ENCODE data around the gene DISC1. TPM values are rescaled to one million over a fixed set of nuclear protein-coding genes. Genes with fewer than 3 reads are reported as not detected.
"Not testable (repeated sequence)": the region's sequence is repeated elsewhere in the genome, so short reads cannot be mapped to it uniquely, and the experiment has no call there.

Gene DISC1
- polyA plus RNA-seq, 3 donors, result 5.5 to 14.7 (median 5.8) TPM

GRCh38 chr1:231643071-231643934, 16.7 kb downstream of the DISC1 start:
- peaks cover 5 to 39% of the 10 kb centered on the region in 2 donors for H3K36me3 ChIP-seq (replicated peaks in 1 of 2; ENCODE audit: control insufficient read depth in 1 of 2, insufficient read depth in 2 of 2, low read length in 2 of 2)
- H3K4me1 Mint-ChIP-seq, result peaks cover 33% of the 10 kb centered on the region
- peaks cover 0 to 2% (median 0%) of the 10 kb centered on the region in 3 donors for H3K27me3 Mint-ChIP-seq (ENCODE audit: low read depth in 3 of 3)
- H4K20me1 ChIP-seq (ENCODE audit: insufficient read depth, low read length), result peaks cover 86% of the 10 kb centered on the region
- no peaks in the 10 kb centered on the region for H3K4me1 ChIP-seq (ENCODE audit: control insufficient read depth in 1 of 2, insufficient read depth in 2 of 2, low read length in 2 of 2)
- peak overlapping the region in 4 of 7 donors; percentile 7 to 55 (median 34) for H3K27ac Mint-ChIP-seq
- H3K79me2 ChIP-seq (ENCODE audit: insufficient read depth, low read length), result peaks cover 95% of the 10 kb centered on the region
- no peak overlapping the region for H3K9ac ChIP-seq (ENCODE audit: insufficient read depth, low read length, poor library complexity, severe bottlenecking)
- WGBS (ENCODE audit: insufficient coverage), result 82% methylated on average over 5 of the region's 13 CpGs
- intact Hi-C loops (cut with micrococcal nuclease), result no loop called here
- no peak overlapping the region for H3K4me2 ChIP-seq (replicated peaks; ENCODE audit: extremely low read depth, low read length, poor library complexity, severe bottlenecking)
- no peak for DNase-seq
- no peaks in the 10 kb centered on the region for H3K9me3 ChIP-seq (replicated peaks in 1 of 2; ENCODE audit: control insufficient read depth in 1 of 2, insufficient read depth in 1 of 2, low read length in 2 of 2)
- peaks cover 0 to 10% (median 5%) of the 10 kb centered on the region in 7 donors for H3K9me3 Mint-ChIP-seq
- H3K36me3 Mint-ChIP-seq, result peaks cover 27 to 33% of the 10 kb centered on the region in 2 donors
- H3K4me3 Mint-ChIP-seq, result no peak overlapping the region
- TF ChIP-seq CTCF (IDR thresholded peaks at IDR 0.05), result no peak
- peak overlapping the region in 1 of 2 donors; percentile 26 for H3K27ac ChIP-seq (ENCODE audit: low read depth in 1 of 2, low read length in 2 of 2)
- H2AFZ ChIP-seq (ENCODE audit: insufficient read depth, low read depth, low read length, poor library complexity, severe bottlenecking), result no peak overlapping the region
- no peaks in the 10 kb centered on the region for H3K27me3 ChIP-seq (ENCODE audit: control insufficient read depth in 2 of 2, insufficient read depth in 2 of 2, low read length in 2 of 2)
- H3K4me3 ChIP-seq (replicated peaks in 1 of 3; ENCODE audit: low read depth in 2 of 3, low read length in 3 of 3), result no peak overlapping the region

- intact Hi-C loops (cut with micrococcal nuclease), result no loop called here
- no peak for DNase-seq
- Histone ChIP-seq H3K9ac (ENCODE audit: insufficient read depth, low read length, poor library complexity, severe bottlenecking) (no peak overlapping the region), H3K4me3 (replicated peaks in 1 of 3; ENCODE audit: low read depth in 2 of 3, low read length in 3 of 3) (no peak overlapping the region), H3K9me3 (replicated peaks in 1 of 2; ENCODE audit: control insufficient read depth in 1 of 2, insufficient read depth in 1 of 2, low read length in 2 of 2) (no peaks in the 10 kb centered on the region), H3K4me2 (replicated peaks; ENCODE audit: extremely low read depth, low read length, poor library complexity, severe bottlenecking) (no peak overlapping the region), H3K36me3 (replicated peaks in 1 of 2; ENCODE audit: control insufficient read depth in 1 of 2, insufficient read depth in 2 of 2, low read length in 2 of 2) (peaks cover 5 to 39% of the 10 kb centered on the region in 2 donors), H2AFZ (ENCODE audit: insufficient read depth, low read depth, low read length, poor library complexity, severe bottlenecking) (no peak overlapping the region), H3K27ac (ENCODE audit: low read depth in 1 of 2, low read length in 2 of 2) (no peak overlapping the region), H3K27me3 (ENCODE audit: control insufficient read depth in 2 of 2, insufficient read depth in 2 of 2, low read length in 2 of 2) (no peaks in the 10 kb centered on the region), H4K20me1 (ENCODE audit: insufficient read depth, low read length) (peaks cover 80% of the 10 kb centered on the region), H3K4me1 (ENCODE audit: control insufficient read depth in 1 of 2, insufficient read depth in 2 of 2, low read length in 2 of 2) (no peaks in the 10 kb centered on the region), H3K79me2 (ENCODE audit: insufficient read depth, low read length) (peaks cover 91% of the 10 kb centered on the region)
- peak overlapping the region in 2 of 7 donors; percentile 7 to 48 for H3K27ac Mint-ChIP-seq
- H3K9me3 Mint-ChIP-seq, result peaks cover 0 to 10% (median 5%) of the 10 kb centered on the region in 7 donors
- TF ChIP-seq CTCF (IDR thresholded peaks at IDR 0.05), result no peak
- H3K4me1 Mint-ChIP-seq, result peaks cover 35% of the 10 kb centered on the region
- no peak overlapping the region for H3K4me3 Mint-ChIP-seq
- peaks cover 0 to 3% (median 0%) of the 10 kb centered on the region in 3 donors for H3K27me3 Mint-ChIP-seq (ENCODE audit: low read depth in 3 of 3)
- H3K36me3 Mint-ChIP-seq, result peaks cover 25 to 33% of the 10 kb centered on the region in 2 donors
Observed at GRCh38 chr1:231643935-231644237, 17.3 kb downstream of the DISC1 start.

GRCh38 chr1:231645634-231646033, 19.0 kb downstream of the DISC1 start:
- intact Hi-C loops (cut with micrococcal nuclease), result not testable (repeated sequence)

More at GRCh38 chr1:231645634-231646033, 19.0 kb downstream of the DISC1 start:
- H3K27ac ChIP-seq (ENCODE audit: low read depth in 1 of 2, low read length in 2 of 2); H3K4me3 ChIP-seq (replicated peaks in 1 of 3; ENCODE audit: low read depth in 2 of 3, low read length in 3 of 3); H3K9ac ChIP-seq (ENCODE audit: insufficient read depth, low read length, poor library complexity, severe bottlenecking); H3K4me3 Mint-ChIP-seq; DNase-seq; H3K4me1 ChIP-seq (ENCODE audit: control insufficient read depth in 1 of 2, insufficient read depth in 2 of 2, low read length in 2 of 2); H3K27me3 ChIP-seq (ENCODE audit: control insufficient read depth in 2 of 2, insufficient read depth in 2 of 2, low read length in 2 of 2); H3K9me3 ChIP-seq (replicated peaks in 1 of 2; ENCODE audit: control insufficient read depth in 1 of 2, insufficient read depth in 1 of 2, low read length in 2 of 2); H3K4me2 ChIP-seq (replicated peaks; ENCODE audit: extremely low read depth, low read length, poor library complexity, severe bottlenecking); H3K27me3 Mint-ChIP-seq (ENCODE audit: low read depth in 3 of 3); H2AFZ ChIP-seq (ENCODE audit: insufficient read depth, low read depth, low read length, poor library complexity, severe bottlenecking): not testable (repeated sequence)
- Histone ChIP-seq H3K36me3 (replicated peaks in 1 of 2; ENCODE audit: control insufficient read depth in 1 of 2, insufficient read depth in 2 of 2, low read length in 2 of 2) (peaks cover 3 to 21% of the 10 kb centered on the region in 2 donors), H4K20me1 (ENCODE audit: insufficient read depth, low read length) (peaks cover 70% of the 10 kb centered on the region), H3K79me2 (ENCODE audit: insufficient read depth, low read length) (peaks cover 77% of the 10 kb centered on the region)
- peaks cover 0 to 12% (median 6%) of the 10 kb centered on the region in 7 donors for H3K9me3 Mint-ChIP-seq
- WGBS (ENCODE audit: insufficient coverage), result 100% methylated on average over 3 of the region's 6 CpGs
- peak overlapping the region in 2 of 7 donors; percentile 33 to 37 for H3K27ac Mint-ChIP-seq
- H3K36me3 Mint-ChIP-seq, result peaks cover 22 to 26% of the 10 kb centered on the region in 2 donors
- peaks cover 47% of the 10 kb centered on the region for H3K4me1 Mint-ChIP-seq

All from CD14-positive monocyte (primary cell).